ENCODE measurements around the gene KCNN3. TPM values are rescaled to one million over a fixed set of nuclear protein-coding genes. Genes with fewer than 3 reads are reported as not detected.

Gene KCNN3
- total and polyA plus RNA-seq, 2 of the 13 experiments (the other 11 are each of a cell fraction or from before 2014, with no cell fraction given), result not detected

GRCh38 chr1:154877370-154877974 is 7.4 kb upstream of the KCNN3 start (continued):
- no peak for TF ChIP-seq KMT2A (CRISPR knock-in tag; IDR thresholded peaks at IDR 0.05)
- no peak for TF ChIP-seq RARG (CRISPR knock-in tag; IDR thresholded peaks at IDR 0.05; ENCODE audit: low read depth)
- TF ChIP-seq RFX5 (IDR thresholded peaks at IDR 0.05; ENCODE audit: low read depth, low read length), result no peak
- TF ChIP-seq TCF12 (IDR thresholded peaks at IDR 0.05), result no peak
- no peak for TF ChIP-seq TCF12 (CRISPR knock-in tag; IDR thresholded peaks at IDR 0.05)
- no peak for TF ChIP-seq ZNF556 (CRISPR knock-in tag; IDR thresholded peaks at IDR 0.05; ENCODE audit: borderline replicate concordance)
- TF ChIP-seq PHF8 (CRISPR knock-in tag; IDR thresholded peaks at IDR 0.05), result 0 out of 2 replicates have a peak, but pooled peaks have one; percentile 8
- TF ChIP-seq ZBTB20 (CRISPR knock-in tag; IDR thresholded peaks at IDR 0.05; ENCODE audit: borderline replicate concordance, low read depth), result peak; percentile 47; the same call in 1 of the 2 replicates
- 0 out of 2 replicates have a peak, but pooled peaks have one; percentile 18 for TF ChIP-seq ZNF788 (CRISPR knock-in tag; IDR thresholded peaks at IDR 0.05; ENCODE audit: borderline replicate concordance)
- TF ChIP-seq, protein P1, sequence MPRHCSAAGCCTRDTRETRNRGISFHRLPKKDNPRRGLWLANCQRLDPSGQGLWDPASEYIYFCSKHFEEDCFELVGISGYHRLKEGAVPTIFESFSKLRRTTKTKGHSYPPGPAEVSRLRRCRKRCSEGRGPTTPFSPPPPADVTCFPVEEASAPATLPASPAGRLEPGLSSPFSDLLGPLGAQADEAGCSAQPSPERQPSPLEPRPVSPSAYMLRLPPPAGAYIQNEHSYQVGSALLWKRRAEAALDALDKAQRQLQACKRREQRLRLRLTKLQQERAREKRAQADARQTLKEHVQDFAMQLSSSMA (CRISPR knock-in tag; IDR thresholded peaks at IDR 0.05), result no peak
- TF ChIP-seq, protein P2, sequence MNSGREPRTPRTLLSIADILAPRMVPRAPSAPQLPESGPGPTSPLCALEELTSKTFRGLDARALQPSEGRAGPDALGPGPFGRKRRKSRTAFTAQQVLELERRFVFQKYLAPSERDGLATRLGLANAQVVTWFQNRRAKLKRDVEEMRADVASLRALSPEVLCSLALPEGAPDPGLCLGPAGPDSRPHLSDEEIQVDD (CRISPR knock-in tag; IDR thresholded peaks at IDR 0.05; ENCODE audit: borderline replicate concordance), result no peak
- TF ChIP-seq, protein P3, sequence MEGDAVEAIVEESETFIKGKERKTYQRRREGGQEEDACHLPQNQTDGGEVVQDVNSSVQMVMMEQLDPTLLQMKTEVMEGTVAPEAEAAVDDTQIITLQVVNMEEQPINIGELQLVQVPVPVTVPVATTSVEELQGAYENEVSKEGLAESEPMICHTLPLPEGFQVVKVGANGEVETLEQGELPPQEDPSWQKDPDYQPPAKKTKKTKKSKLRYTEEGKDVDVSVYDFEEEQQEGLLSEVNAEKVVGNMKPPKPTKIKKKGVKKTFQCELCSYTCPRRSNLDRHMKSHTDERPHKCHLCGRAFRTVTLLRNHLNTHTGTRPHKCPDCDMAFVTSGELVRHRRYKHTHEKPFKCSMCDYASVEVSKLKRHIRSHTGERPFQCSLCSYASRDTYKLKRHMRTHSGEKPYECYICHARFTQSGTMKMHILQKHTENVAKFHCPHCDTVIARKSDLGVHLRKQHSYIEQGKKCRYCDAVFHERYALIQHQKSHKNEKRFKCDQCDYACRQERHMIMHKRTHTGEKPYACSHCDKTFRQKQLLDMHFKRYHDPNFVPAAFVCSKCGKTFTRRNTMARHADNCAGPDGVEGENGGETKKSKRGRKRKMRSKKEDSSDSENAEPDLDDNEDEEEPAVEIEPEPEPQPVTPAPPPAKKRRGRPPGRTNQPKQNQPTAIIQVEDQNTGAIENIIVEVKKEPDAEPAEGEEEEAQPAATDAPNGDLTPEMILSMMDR (CRISPR knock-in tag; IDR thresholded peaks at IDR 0.05), result 0 out of 2 replicates have a peak, but pooled peaks have one; percentile 3
- peak; percentile 97 for TF ChIP-seq ZNF629 (CRISPR knock-in tag; conservative IDR thresholded peaks at IDR 0.05)
- TF ChIP-seq ZNF205 (CRISPR knock-in tag; IDR thresholded peaks at IDR 0.05), result no peak
- TF ChIP-seq MAFK (conservative IDR thresholded peaks at IDR 0.05 in 1 of 2, IDR thresholded peaks at IDR 0.05 in 1 of 2; ENCODE audit: low read length in 2 of 2), result no peak
- TF ChIP-seq SNAI1 (CRISPR knock-in tag; IDR thresholded peaks at IDR 0.05; ENCODE audit: borderline replicate concordance), result no peak
- TF ChIP-seq SMYD3 (CRISPR knock-in tag; IDR thresholded peaks at IDR 0.05), result no peak
- peak; percentile 67 for TF ChIP-seq RXRB (CRISPR knock-in tag; IDR thresholded peaks at IDR 0.05; ENCODE audit: borderline replicate concordance)
- TF ChIP-seq ZNF615 (CRISPR knock-in tag; IDR thresholded peaks at IDR 0.05; ENCODE audit: borderline replicate concordance), result no peak
- 0 out of 2 replicates have a peak, but pooled peaks have one; percentile 37 for TF ChIP-seq ARID4A (CRISPR knock-in tag; IDR thresholded peaks at IDR 0.05; ENCODE audit: borderline replicate concordance)
- no peak for TF ChIP-seq ZNF251 (CRISPR knock-in tag; IDR thresholded peaks at IDR 0.05)
- TF ChIP-seq FOXA1 (IDR thresholded peaks at IDR 0.05), result no peak
- peak; percentile 72 for TF ChIP-seq FOXA1 (CRISPR knock-in tag; IDR thresholded peaks at IDR 0.05)
- no peak for TF ChIP-seq ZNF510 (CRISPR knock-in tag; IDR thresholded peaks at IDR 0.05; ENCODE audit: low read depth)
- TF ChIP-seq SMAD9 (CRISPR knock-in tag; IDR thresholded peaks at IDR 0.05), result no peak

Measured in HepG2 (cell line).